GM23338 (cell line): Measurements from ENCODE around the gene ARF5. TPM values are rescaled to one million over a fixed set of nuclear protein-coding genes. Genes with fewer than 3 reads are reported as not detected.

ENCODE experiments used
- ATAC-seq: fragments of 200-7000 bp; cut with Tn5 transposase; 3 replicates; pipeline ENCODE4 v1.9.1; 2020
- DNase-seq: peaks from one replicate; pipeline ENCODE4 v3.0.0-alpha.2; 2015; ENCODE audit warnings: low spot score
- H2AFZ ChIP-seq: fragments of 200-600 bp; sonication (generic); 2 replicates; pipeline ENCODE4 v1.8.0; 2016; ENCODE audit warnings: antibody characterized with exemption, mild to moderate bottlenecking, moderate library complexity
- H3F3A ChIP-seq: fragments of 200-600 bp; sonication (generic); replicated peaks from 2 replicates; pipeline ENCODE4 v1.8.0; 2017; ENCODE audit warnings: antibody characterized with exemption, mixed run types, low read depth
- H3K27ac ChIP-seq: fragments of 200-600 bp; sonication (generic); 2 replicates; pipeline ENCODE4 v1.6.1; 2016; ENCODE audit warnings: low read depth
- H3K27me3 ChIP-seq: fragments of 200-600 bp; sonication (generic); 2 replicates; pipeline ENCODE4 v1.8.0; 2016; ENCODE audit warnings: mild to moderate bottlenecking, mixed run types, moderate library complexity; ENCODE audit not compliant: insufficient read depth
- H3K36me3 ChIP-seq: fragments of 200-600 bp; sonication (generic); 2 replicates; pipeline ENCODE4 v1.8.0; 2016; ENCODE audit warnings: mild to moderate bottlenecking; ENCODE audit not compliant: insufficient read depth
- H3K4me1 ChIP-seq: fragments of 200-600 bp; sonication (generic); 2 replicates; pipeline ENCODE4 v1.8.0; 2016; ENCODE audit warnings: mild to moderate bottlenecking, moderate library complexity; ENCODE audit not compliant: insufficient read depth
- H3K4me2 ChIP-seq: fragments of 200-600 bp; sonication (generic); 2 replicates; pipeline ENCODE4 v1.7.1; 2017; ENCODE audit warnings: mixed run types
- H3K4me3 ChIP-seq: fragments of 200-600 bp; sonication (generic); 2 replicates; pipeline ENCODE4 v1.6.1; 2016; ENCODE audit warnings: mixed run types
- H3K79me2 ChIP-seq: fragments of 200-600 bp; sonication (generic); replicated peaks from 2 replicates; pipeline ENCODE4 v1.8.0; 2017; ENCODE audit warnings: mild to moderate bottlenecking; ENCODE audit not compliant: insufficient read depth
- H3K9me2 ChIP-seq: fragments of 200-600 bp; sonication (generic); 2 replicates; pipeline ENCODE4 v1.8.0; 2017; ENCODE audit not compliant: insufficient read depth
- H4K20me1 ChIP-seq: fragments of 200-600 bp; sonication (generic); replicated peaks from 2 replicates; pipeline ENCODE4 v1.8.0; 2017; ENCODE audit warnings: mild to moderate bottlenecking; ENCODE audit not compliant: insufficient read depth
- H3K27ac Mint-ChIP-seq: 2 replicates; pipeline ENCODE4 v1.8.0; 2020; ENCODE audit warnings: inconsistent platforms, mild to moderate bottlenecking, moderate library complexity, mixed read lengths
- H3K27me3 Mint-ChIP-seq: 3 replicates; pipeline ENCODE4 v1.8.0; 2022; ENCODE audit warnings: low read depth, mild to moderate bottlenecking, moderate library complexity, mixed read lengths, inconsistent platforms; ENCODE audit not compliant: insufficient read depth, poor library complexity
- H3K36me3 Mint-ChIP-seq: 3 replicates; pipeline ENCODE4 v1.8.0; 2021; ENCODE audit warnings: low read depth, mild to moderate bottlenecking, inconsistent platforms, moderate library complexity, mixed read lengths
- H3K4me1 Mint-ChIP-seq: 3 replicates; pipeline ENCODE4 v1.8.0; 2020; ENCODE audit warnings: mild to moderate bottlenecking, inconsistent platforms, mixed read lengths
- H3K4me3 Mint-ChIP-seq: 3 replicates; pipeline ENCODE4 v1.8.0; 2021; ENCODE audit warnings: moderate library complexity, mild to moderate bottlenecking, inconsistent platforms, mixed read lengths
- H3K9me3 Mint-ChIP-seq: 3 replicates; pipeline ENCODE4 v1.8.0; 2020; ENCODE audit warnings: moderate library complexity, mild to moderate bottlenecking, inconsistent platforms, mixed read lengths
- CREB1 ChIP-seq: fragments of 250-450 bp; sonication (Bioruptor Pico); IDR thresholded peaks from 2 replicates; pipeline ENCODE4 v1.5.0; 2020; ENCODE audit warnings: low read depth, mild to moderate bottlenecking, moderate library complexity
- CTCF ChIP-seq, 2 experiments: fragments of 200-600 bp in 1 of 2; sonication (generic) in 1 of 2; conservative IDR thresholded peaks; 2 replicates each; pipeline versions ENCODE4 v1.5.1 to v1.6.1; 2016 to 2017; ENCODE audit warnings: antibody characterized with exemption in 2 of 2, low read depth in 2 of 2, mild to moderate bottlenecking in 2 of 2, moderate library complexity in 1 of 2
- ETS1 ChIP-seq: IDR thresholded peaks from 2 replicates; pipeline ENCODE4 v1.6.1; 2016; ENCODE audit warnings: antibody characterized with exemption
- JUNB ChIP-seq: IDR thresholded peaks from one replicate; pipeline ENCODE4 v1.6.1; 2016; ENCODE audit warnings: antibody characterized with exemption; ENCODE audit not compliant: unreplicated experiment
- NANOG ChIP-seq: IDR thresholded peaks from 2 replicates; pipeline ENCODE4 v1.6.1; 2016; ENCODE audit warnings: antibody characterized with exemption, borderline replicate concordance
- POLR2AphosphoS5 ChIP-seq: IDR thresholded peaks from 2 replicates; pipeline ENCODE4 v1.6.1; 2016; ENCODE audit warnings: antibody characterized with exemption, low read depth
- ZNF114 ChIP-seq: fragments of 250-450 bp; sonication (Bioruptor Pico); IDR thresholded peaks from 2 replicates; pipeline ENCODE4 v1.5.0; 2020; ENCODE audit warnings: mild to moderate bottlenecking, moderate library complexity
- ZNF462 ChIP-seq: fragments of 250-450 bp; sonication (Bioruptor Pico); IDR thresholded peaks from 2 replicates; pipeline ENCODE4 v1.5.0; 2020; ENCODE audit warnings: mild to moderate bottlenecking, moderate library complexity
- polyA plus RNA-seq: library from polyadenylated mRNA; unstranded; fragments of >200 nt; fragmentation: Nextera tagmentation; extraction: Ambion mirVana; gene quantifications from 2 replicates; pipeline ENCODE4 v1.2.1, GENCODE V29; 2016
- total RNA-seq: library from RNA; depleted of rRNA; stranded (reverse); fragments of >200 nt; shearing (Covaris generic); gene quantifications from 2 replicates; pipeline ENCODE4 v1.2.3, GENCODE V29; 2014

Gene ARF5
- total and polyA plus RNA-seq, 2 experiments from 2014 or later: 196 to 201 TPM

- Histone ChIP-seq H2AFZ (no peak overlapping the region), H3K79me2 (no peaks in the 10 kb centered on the region), H3K4me3 (no peak overlapping the region), H3K27me3 (no peaks in the 10 kb centered on the region), H4K20me1 (no peaks in the 10 kb centered on the region), H3K9me2 (no peaks in the 10 kb centered on the region), H3K4me1 (no peaks in the 10 kb centered on the region), H3F3A (no peaks in the 10 kb centered on the region), H3K36me3 (no peaks in the 10 kb centered on the region), H3K27ac (no peak overlapping the region), H3K4me2 (no peak overlapping the region)
- ATAC-seq (no peak), DNase-seq (no peak)
- peaks cover 8% of the 10 kb centered on the region for H3K9me3 Mint-ChIP-seq
- TF ChIP-seq POLR2AphosphoS5 (no peak), JUNB (no peak), NANOG (no peak), ZNF114 (no peak), ETS1 (no peak), ZNF462 (no peak), CREB1 (CRISPR knock-in tag) (no peak), CTCF (conservative IDR thresholded peaks at IDR 0.05; ENCODE audit: low read depth in 2 of 2) (no peak)
- peaks cover 3% of the 10 kb centered on the region for H3K27me3 Mint-ChIP-seq
- no peak overlapping the region for H3K4me3 Mint-ChIP-seq
- H3K36me3 Mint-ChIP-seq: no peaks in the 10 kb centered on the region; the same call in 2 of the 3 replicates
- H3K27ac Mint-ChIP-seq: no peak overlapping the region
- H3K4me1 Mint-ChIP-seq: no peaks in the 10 kb centered on the region
These were observed 36.3 kb upstream of the ARF5 start for GRCh38 chr7:127551941-127552340.
